Stimulated activated CD4-positive, alpha-beta T cell treated with anti-CD3 and anti-CD28 coated beads, Interleukin-4, amount 100 ng/mL, for 48 hours (primary cell): ENCODE measurements around the gene DDX41.
A peak's percentile ranks its signal among the peaks of the same experiment; 100 is the strongest.
"Not testable (repeated sequence)": the region's sequence is repeated elsewhere in the genome, so short reads cannot be mapped to it uniquely, and the experiment has no call there.

Source experiments
- DNase-seq, 2 donors: peaks; one replicate each; pipeline ENCODE4 v3.0.0-alpha.2; 2020; ENCODE audit warnings: low read depth in 2 of 2

DDX41 gene

GRCh38 chr5:177498013-177498787, 18.6 kb downstream of the DDX41 start:
- no peak for DNase-seq

- DNase-seq: peak; percentile 94 to 96
These were observed 19.3 kb downstream of the DDX41 start, which contains the start of gene PDLIM7 for GRCh38 chr5:177497292-177498012. TSS of gene PDLIM7 (minus strand) at chr5:177497604. CDS start at chr5:177496512, 1,092 bp downstream.

- DNase-seq: no peak
These were observed 20.0 kb downstream of the DDX41 start for GRCh38 chr5:177496727-177497291.

GRCh38 chr5:177496070-177496726, 20.6 kb downstream of the DDX41 start:
- no peak for DNase-seq

GRCh38 chr5:177495243-177496060, 21.3 kb downstream of the DDX41 start:
- no peak for DNase-seq

- no peak for DNase-seq
These were observed 22.2 kb downstream of the DDX41 start for GRCh38 chr5:177494346-177495195.

GRCh38 chr5:177493795-177494345, 22.9 kb downstream of the DDX41 start:
- no peak for DNase-seq

GRCh38 chr5:177492841-177493240, 23.9 kb downstream of the DDX41 start:
- DNase-seq: no peak

GRCh38 chr5:177491983-177492746, 24.6 kb downstream of the DDX41 start:
- no peak for DNase-seq

GRCh38 chr5:177491429-177491945, 25.3 kb downstream of the DDX41 start:
- peak in 1 of 2 donors; percentile 50 for DNase-seq

GRCh38 chr5:177490992-177491391, 25.8 kb downstream of the DDX41 start:
- no peak for DNase-seq

- no peak for DNase-seq
These were observed 26.3 kb downstream of the DDX41 start for GRCh38 chr5:177490311-177490991.

- DNase-seq: no peak
These were observed 27.5 kb downstream of the DDX41 start for GRCh38 chr5:177489119-177489716.

- DNase-seq: no peak
These were observed 28.8 kb downstream of the DDX41 start for GRCh38 chr5:177487975-177488374.

- no peak for DNase-seq
These were observed 29.6 kb downstream of the DDX41 start for GRCh38 chr5:177487144-177487543.

- DNase-seq: no peak
These were observed 30.5 kb downstream of the DDX41 start for GRCh38 chr5:177486256-177486655.

GRCh38 chr5:177485753-177486152, 31.0 kb downstream of the DDX41 start:
- DNase-seq: not testable (repeated sequence)
